H9 (cell line): ENCODE measurements around the gene PRKCB. TPM values are rescaled to one million over a fixed set of nuclear protein-coding genes. Genes with fewer than 3 reads are reported as not detected.

Experiments
- DNase-seq: peaks from one replicate; pipeline ENCODE4 v3.0.0-alpha.2; 2017
- H2AFZ ChIP-seq: one replicate; pipeline ENCODE4 v1.6.1; 2013; ENCODE audit warnings: mild to moderate bottlenecking, low read length, control low read depth, moderate library complexity
- H2AK5ac ChIP-seq: 2 replicates; pipeline ENCODE4 v1.6.1; 2013; ENCODE audit warnings: low read length, control low read depth, mixed read lengths; ENCODE audit not compliant: insufficient read length
- H2BK120ac ChIP-seq: one replicate; pipeline ENCODE4 v1.6.1; 2013; ENCODE audit warnings: low read depth, mild to moderate bottlenecking, low read length, control low read depth, inconsistent platforms; ENCODE audit not compliant: poor library complexity, severe bottlenecking
- H2BK12ac ChIP-seq: 2 replicates; pipeline ENCODE4 v1.6.1; 2013; ENCODE audit warnings: low read length, control low read depth, mixed read lengths, low read depth; ENCODE audit not compliant: insufficient read length
- H2BK15ac ChIP-seq: 2 replicates; pipeline ENCODE4 v1.6.1; 2013; ENCODE audit warnings: low read depth, low read length, control low read depth
- H2BK20ac ChIP-seq: one replicate; pipeline ENCODE4 v1.6.1; 2013; ENCODE audit warnings: low read depth, mild to moderate bottlenecking, low read length, control low read depth, inconsistent platforms; ENCODE audit not compliant: poor library complexity, severe bottlenecking
- H2BK5ac ChIP-seq: 2 replicates; pipeline ENCODE4 v1.6.1; 2013; ENCODE audit warnings: low read length, control low read depth, mixed read lengths; ENCODE audit not compliant: insufficient read length
- H3K14ac ChIP-seq: 2 replicates; pipeline ENCODE4 v1.6.1; 2013; ENCODE audit warnings: low read length, control low read depth; ENCODE audit not compliant: insufficient read depth
- H3K18ac ChIP-seq: 2 replicates; pipeline ENCODE4 v1.6.1; 2013; ENCODE audit warnings: low read depth, mild to moderate bottlenecking, mixed read lengths, low read length, control low read depth; ENCODE audit not compliant: insufficient read length
- H3K23ac ChIP-seq: 2 replicates; pipeline ENCODE4 v1.6.1; 2013; ENCODE audit warnings: low read length, control low read depth, mixed read lengths, low read depth; ENCODE audit not compliant: insufficient read length
- H3K23me2 ChIP-seq: 2 replicates; pipeline ENCODE4 v1.6.1; 2013; ENCODE audit warnings: low read depth, mild to moderate bottlenecking, mixed read lengths, low read length, control low read depth; ENCODE audit not compliant: insufficient read length, poor library complexity, severe bottlenecking
- H3K27ac ChIP-seq: 2 replicates; pipeline ENCODE4 v1.5.1; 2013; ENCODE audit warnings: low read length, control low read depth, mixed read lengths, low read depth; ENCODE audit not compliant: insufficient read length
- H3K27me3 ChIP-seq: 2 replicates; pipeline ENCODE4 v1.6.1; 2013; ENCODE audit warnings: low read length, control low read depth, inconsistent platforms; ENCODE audit not compliant: insufficient read depth
- H3K4ac ChIP-seq: 2 replicates; pipeline ENCODE4 v1.6.1; 2013; ENCODE audit warnings: low read depth, mild to moderate bottlenecking, control low read depth, inconsistent platforms, low read length, moderate library complexity
- H3K4me1 ChIP-seq: 2 replicates; pipeline ENCODE4 v1.6.1; 2013; ENCODE audit warnings: low read length, control low read depth, inconsistent platforms; ENCODE audit not compliant: insufficient read depth
- H3K4me2 ChIP-seq: 2 replicates; pipeline ENCODE4 v1.6.1; 2013; ENCODE audit warnings: low read length, control low read depth, mixed read lengths; ENCODE audit not compliant: insufficient read length, insufficient read depth
- H3K56ac ChIP-seq: 2 replicates; pipeline ENCODE4 v1.6.1; 2013; ENCODE audit warnings: low read depth, mild to moderate bottlenecking, mixed read lengths, low read length, control low read depth; ENCODE audit not compliant: insufficient read length
- H3K79me1 ChIP-seq: 2 replicates; pipeline ENCODE4 v1.6.1; 2013; ENCODE audit warnings: low read depth, mild to moderate bottlenecking, moderate library complexity, low read length, control low read depth, inconsistent platforms; ENCODE audit not compliant: insufficient read depth, poor library complexity, severe bottlenecking
- H3K79me2 ChIP-seq: 2 replicates; pipeline ENCODE4 v1.6.1; 2013; ENCODE audit warnings: low read length, control low read depth, inconsistent platforms; ENCODE audit not compliant: insufficient read depth
- H3K9ac ChIP-seq: 2 replicates; pipeline ENCODE4 v1.6.1; 2013; ENCODE audit warnings: low read length, control low read depth, mixed read lengths; ENCODE audit not compliant: insufficient read length; ENCODE audit errors: extremely low read depth
- H3K9me3 ChIP-seq: one replicate; pipeline ENCODE4 v1.6.1; 2013; ENCODE audit warnings: low read depth, low read length, inconsistent platforms; ENCODE audit not compliant: control insufficient read depth
- H3T11ph ChIP-seq: one replicate; pipeline ENCODE4 v1.6.1; 2013; ENCODE audit warnings: mild to moderate bottlenecking, low read length, control low read depth, inconsistent platforms
- H4K20me1 ChIP-seq: one replicate; pipeline ENCODE4 v1.6.1; 2013; ENCODE audit not compliant: control insufficient read depth, insufficient read length, insufficient read depth
- H4K5ac ChIP-seq: 2 replicates; pipeline ENCODE4 v1.6.1; 2013; ENCODE audit warnings: low read depth, mild to moderate bottlenecking, mixed read lengths, low read length, control low read depth; ENCODE audit not compliant: insufficient read length
- H4K8ac ChIP-seq: replicated peaks from 2 replicates; pipeline ENCODE4 v1.6.1; 2013; ENCODE audit warnings: low read length, control low read depth, mixed read lengths, low read depth; ENCODE audit not compliant: insufficient read length
- H4K91ac ChIP-seq: 2 replicates; pipeline ENCODE4 v1.6.1; 2013; ENCODE audit warnings: low read depth, mild to moderate bottlenecking, moderate library complexity, mixed read lengths, low read length, control low read depth; ENCODE audit not compliant: insufficient read length
- H3K27ac Mint-ChIP-seq, 3 experiments: 2 replicates in 2 of 3; 3 replicates in 1 of 3; pipeline ENCODE4 v1.8.0; 2020 to 2021; ENCODE audit warnings: mixed read lengths in 3 of 3, mild to moderate bottlenecking in 1 of 3, moderate library complexity in 1 of 3
- H3K27me3 Mint-ChIP-seq: 2 replicates; pipeline ENCODE4 v1.8.0; 2021; ENCODE audit warnings: low read depth, mild to moderate bottlenecking, moderate library complexity, mixed read lengths
- H3K36me3 Mint-ChIP-seq, 3 experiments: 2 replicates in 2 of 3; 3 replicates in 1 of 3; pipeline ENCODE4 v1.8.0; 2020 to 2021; ENCODE audit warnings: low read depth in 3 of 3, mixed read lengths in 3 of 3; ENCODE audit not compliant: insufficient read depth in 1 of 3
- H3K4me1 Mint-ChIP-seq, 2 experiments: 2 replicates each; pipeline ENCODE4 v1.8.0; 2020; ENCODE audit warnings: mixed read lengths in 2 of 2
- H3K4me3 Mint-ChIP-seq, 2 experiments: 2 replicates in 1 of 2; 3 replicates in 1 of 2; pipeline ENCODE4 v1.8.0; 2020 to 2021; ENCODE audit warnings: mild to moderate bottlenecking in 2 of 2, mixed read lengths in 2 of 2, moderate library complexity in 1 of 2
- H3K9me3 Mint-ChIP-seq, 2 experiments: 2 replicates in 1 of 2; 3 replicates in 1 of 2; pipeline ENCODE4 v1.8.0; 2020; ENCODE audit warnings: mild to moderate bottlenecking in 2 of 2, mixed read lengths in 2 of 2, moderate library complexity in 1 of 2
- CTCF ChIP-seq: fragments of 200-600 bp; sonication (generic); conservative IDR thresholded peaks from 3 replicates; pipeline ENCODE4 v1.8.0; 2021; ENCODE audit warnings: antibody characterized with exemption, mild to moderate bottlenecking
- WGBS: extraction: QIAGEN DNeasy Blood & Tissue Kit; methylation state at CpG from one replicate; pipeline ENCODE4 v1.1.7; 2013; ENCODE audit warnings: missing lambda C conversion rate, low lambda C conversion rate, mixed read lengths; ENCODE audit not compliant: insufficient read length; ENCODE audit errors: extremely low coverage; 5-methylcytosine and 5-hydroxymethylcytosine counted together
- total RNA-seq: library from RNA; stranded (reverse); gene quantifications from 2 replicates; pipeline ENCODE4 v1.2.1, GENCODE V29; 2021

PRKCB gene
- total RNA-seq, 1 experiment from 2014 or later: 7.0 TPM

- peaks cover 23% of the 10 kb centered on the region; the same call in 1 of the 2 replicates for H3K27me3 ChIP-seq
- no peak overlapping the region for H4K8ac ChIP-seq
- no peak overlapping the region for H3K23ac ChIP-seq
- no peak overlapping the region for H2AFZ ChIP-seq
- H2BK15ac ChIP-seq: no peak overlapping the region
- H3K27me3 Mint-ChIP-seq: peaks cover 88% of the 10 kb centered on the region
- H4K5ac ChIP-seq: no peak overlapping the region
- H3K27ac ChIP-seq: no peak overlapping the region
- no peak overlapping the region for H3K18ac ChIP-seq
- no peak overlapping the region for H3K14ac ChIP-seq
- H3K79me1 ChIP-seq: no peaks in the 10 kb centered on the region
- no peaks in the 10 kb centered on the region for H4K20me1 ChIP-seq
- H2BK20ac ChIP-seq: no peak overlapping the region
- H3K4me2 ChIP-seq: no peak overlapping the region
- H3K23me2 ChIP-seq: no peaks in the 10 kb centered on the region
- H3K4me1 Mint-ChIP-seq: peaks cover 21 to 27% of the 10 kb centered on the region in 2 experiments
- H2AK5ac ChIP-seq: no peak overlapping the region
- no peak overlapping the region for H3K9ac ChIP-seq
- H3K56ac ChIP-seq: no peak overlapping the region
- no peaks in the 10 kb centered on the region; a peak in 1 of 7 replicates for H3K36me3 Mint-ChIP-seq
- H3K4me3 Mint-ChIP-seq: no peak overlapping the region
- no peaks in the 10 kb centered on the region for H3K79me2 ChIP-seq
- no peak overlapping the region for H2BK12ac ChIP-seq
- H4K91ac ChIP-seq: no peak overlapping the region
- no peak for DNase-seq
- H3K4me1 ChIP-seq: peaks cover 4% of the 10 kb centered on the region
- no peak overlapping the region for H3K4ac ChIP-seq
- WGBS: no CpG with 5 or more reads among the region's 1 CpG
- H3T11ph ChIP-seq: no peak overlapping the region
- H3K27ac Mint-ChIP-seq: no peak overlapping the region
- no peak for TF ChIP-seq CTCF
- H3K9me3 Mint-ChIP-seq: no peaks in the 10 kb centered on the region; a peak in 1 of 5 replicates
- H2BK5ac ChIP-seq: no peak overlapping the region
- H2BK120ac ChIP-seq: no peak overlapping the region
- no peaks in the 10 kb centered on the region for H3K9me3 ChIP-seq
Measured at GRCh38 chr16:23868136-23868535, 32.4 kb downstream of the PRKCB start.
